ENCODE data around the gene DIPK1A.

DIPK1A gene

DNA sequence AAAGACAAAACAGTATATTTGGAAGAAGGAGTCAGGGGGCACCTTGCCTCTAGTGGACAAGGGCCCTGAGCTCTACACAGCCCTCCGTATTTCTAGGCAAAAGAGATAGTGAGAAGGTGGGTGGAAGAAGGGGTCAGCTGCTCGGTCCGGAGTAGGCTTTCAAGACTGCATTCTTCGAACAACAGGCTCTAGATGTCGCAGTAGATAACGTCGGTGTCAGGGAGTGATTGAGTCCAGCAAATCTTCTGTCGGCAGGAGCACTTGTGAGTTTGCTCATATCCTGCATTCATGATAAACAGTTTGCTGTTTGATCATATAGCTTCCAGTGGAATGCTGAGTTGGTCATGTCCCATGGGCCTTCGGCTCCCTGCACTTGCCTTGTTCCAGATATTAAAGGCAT lies 36.8 kb downstream of the DIPK1A start:
- Histone ChIP-seq H3K9me3 (ENCODE audit: control insufficient read depth, insufficient read depth, low read depth, low read length) (no peaks in the 10 kb centered on the region), H3K36me3 (ENCODE audit: control insufficient read depth in 2 of 2, insufficient read depth in 1 of 2, low read length in 2 of 2) (no peaks in the 10 kb centered on the region), H3K27ac (ENCODE audit: extremely low read depth, low read depth, low read length) (no peak overlapping the region), H3K4me1 (ENCODE audit: control insufficient read depth, insufficient read depth, low read length) (no peaks in the 10 kb centered on the region), H3K4me3 (ENCODE audit: low read depth, low read length) (no peak overlapping the region)
- ChIA-PET CTCF (interaction anchor here (1.5 kb wide), 1 partner anchor 70 kb away, joined by 4 read pairs; no protein-coding TSS in a partner anchor), POLR2A (no interaction called here)
- no peak for TF ChIP-seq ZNF510 (tag by site-specific recombination; IDR thresholded peaks at IDR 0.05; ENCODE audit: insufficient replicate concordance)
- no peak for TF ChIP-seq ZBTB44 (tag by site-specific recombination; IDR thresholded peaks at IDR 0.05)
- no peak for TF ChIP-seq ZNF157 (tag by site-specific recombination; IDR thresholded peaks at IDR 0.05)
- no peak for TF ChIP-seq HOXD13 (CRISPR knock-in tag; IDR thresholded peaks at IDR 0.05; ENCODE audit: borderline replicate concordance)
- no peak for TF ChIP-seq ZNF324 (tag by site-specific recombination; IDR thresholded peaks at IDR 0.05)
- TF ChIP-seq ZNF621 (tag by site-specific recombination; IDR thresholded peaks at IDR 0.05) = no peak
- TF ChIP-seq, protein P1, sequence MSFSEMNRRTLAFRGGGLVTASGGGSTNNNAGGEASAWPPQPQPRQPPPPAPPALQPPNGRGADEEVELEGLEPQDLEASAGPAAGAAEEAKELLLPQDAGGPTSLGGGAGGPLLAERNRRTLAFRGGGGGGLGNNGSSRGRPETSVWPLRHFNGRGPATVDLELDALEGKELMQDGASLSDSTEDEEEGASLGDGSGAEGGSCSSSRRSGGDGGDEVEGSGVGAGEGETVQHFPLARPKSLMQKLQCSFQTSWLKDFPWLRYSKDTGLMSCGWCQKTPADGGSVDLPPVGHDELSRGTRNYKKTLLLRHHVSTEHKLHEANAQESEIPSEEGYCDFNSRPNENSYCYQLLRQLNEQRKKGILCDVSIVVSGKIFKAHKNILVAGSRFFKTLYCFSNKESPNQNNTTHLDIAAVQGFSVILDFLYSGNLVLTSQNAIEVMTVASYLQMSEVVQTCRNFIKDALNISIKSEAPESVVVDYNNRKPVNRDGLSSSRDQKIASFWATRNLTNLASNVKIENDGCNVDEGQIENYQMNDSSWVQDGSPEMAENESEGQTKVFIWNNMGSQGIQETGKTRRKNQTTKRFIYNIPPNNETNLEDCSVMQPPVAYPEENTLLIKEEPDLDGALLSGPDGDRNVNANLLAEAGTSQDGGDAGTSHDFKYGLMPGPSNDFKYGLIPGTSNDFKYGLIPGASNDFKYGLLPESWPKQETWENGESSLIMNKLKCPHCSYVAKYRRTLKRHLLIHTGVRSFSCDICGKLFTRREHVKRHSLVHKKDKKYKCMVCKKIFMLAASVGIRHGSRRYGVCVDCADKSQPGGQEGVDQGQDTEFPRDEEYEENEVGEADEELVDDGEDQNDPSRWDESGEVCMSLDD (tag by site-specific recombination; IDR thresholded peaks at IDR 0.05) = no peak
- TF ChIP-seq IKZF3 (tag by site-specific recombination; IDR thresholded peaks at IDR 0.05) = no peak
- TF ChIP-seq ZNF121 (tag by site-specific recombination; IDR thresholded peaks at IDR 0.05) = no peak
- no peak for TF ChIP-seq ZNF2 (tag by site-specific recombination; IDR thresholded peaks at IDR 0.05)
- TF ChIP-seq ZBTB8A (tag by site-specific recombination; IDR thresholded peaks at IDR 0.05) = no peak
- no peak for TF ChIP-seq ZNF302 (tag by site-specific recombination; IDR thresholded peaks at IDR 0.05; ENCODE audit: low read depth)
- TF ChIP-seq ZSCAN30 (tag by site-specific recombination; IDR thresholded peaks at IDR 0.05) = no peak
- TF ChIP-seq BCL6B (tag by site-specific recombination; IDR thresholded peaks at IDR 0.05) = no peak
- no peak for TF ChIP-seq ZNF518A (tag by site-specific recombination; conservative IDR thresholded peaks at IDR 0.05; ENCODE audit: low read depth)
- no peak for TF ChIP-seq ZNF513 (tag by site-specific recombination; IDR thresholded peaks at IDR 0.05)
- no peak for TF ChIP-seq ZNF202 (tag by site-specific recombination; IDR thresholded peaks at IDR 0.05; ENCODE audit: borderline replicate concordance)
- TF ChIP-seq ZNF274 (IDR thresholded peaks at IDR 0.05; ENCODE audit: low read length) = no peak
- no peak for TF ChIP-seq ZNF274 (tag by site-specific recombination; IDR thresholded peaks at IDR 0.05; ENCODE audit: borderline replicate concordance)
- TF ChIP-seq, protein P2, sequence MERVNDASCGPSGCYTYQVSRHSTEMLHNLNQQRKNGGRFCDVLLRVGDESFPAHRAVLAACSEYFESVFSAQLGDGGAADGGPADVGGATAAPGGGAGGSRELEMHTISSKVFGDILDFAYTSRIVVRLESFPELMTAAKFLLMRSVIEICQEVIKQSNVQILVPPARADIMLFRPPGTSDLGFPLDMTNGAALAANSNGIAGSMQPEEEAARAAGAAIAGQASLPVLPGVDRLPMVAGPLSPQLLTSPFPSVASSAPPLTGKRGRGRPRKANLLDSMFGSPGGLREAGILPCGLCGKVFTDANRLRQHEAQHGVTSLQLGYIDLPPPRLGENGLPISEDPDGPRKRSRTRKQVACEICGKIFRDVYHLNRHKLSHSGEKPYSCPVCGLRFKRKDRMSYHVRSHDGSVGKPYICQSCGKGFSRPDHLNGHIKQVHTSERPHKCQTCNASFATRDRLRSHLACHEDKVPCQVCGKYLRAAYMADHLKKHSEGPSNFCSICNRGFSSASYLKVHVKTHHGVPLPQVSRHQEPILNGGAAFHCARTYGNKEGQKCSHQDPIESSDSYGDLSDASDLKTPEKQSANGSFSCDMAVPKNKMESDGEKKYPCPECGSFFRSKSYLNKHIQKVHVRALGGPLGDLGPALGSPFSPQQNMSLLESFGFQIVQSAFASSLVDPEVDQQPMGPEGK (tag by site-specific recombination; IDR thresholded peaks at IDR 0.05) = no peak
- TF ChIP-seq ZNF561 (tag by site-specific recombination; IDR thresholded peaks at IDR 0.05; ENCODE audit: borderline replicate concordance) = no peak

Data from HEK293 (cell line).